Subcutaneous abdominal adipose tissue (tissue), 5 donors: ENCODE measurements around the gene PITX1.

ENCODE experiments used
- H3K27ac ChIP-seq: one replicate; pipeline ENCODE4 v1.7.0; 2013; ENCODE audit warnings: low read depth, mild to moderate bottlenecking, inconsistent platforms, low read length, moderate library complexity
- H3K27me3 ChIP-seq, 5 donors: one replicate each; pipeline ENCODE4 v1.7.0; 2013; ENCODE audit warnings: low read length in 5 of 5, inconsistent platforms in 1 of 5; ENCODE audit not compliant: control insufficient read depth in 5 of 5, insufficient read depth in 4 of 5
- H3K36me3 ChIP-seq, 5 donors: one replicate each; pipeline ENCODE4 v1.7.0; 2013; ENCODE audit warnings: low read length in 5 of 5; ENCODE audit not compliant: control insufficient read depth in 5 of 5, insufficient read depth in 5 of 5
- H3K4me1 ChIP-seq, 5 donors: one replicate each; pipeline ENCODE4 v1.7.0; 2013; ENCODE audit warnings: low read length in 5 of 5, mild to moderate bottlenecking in 3 of 5, moderate library complexity in 1 of 5; ENCODE audit not compliant: control insufficient read depth in 5 of 5, insufficient read depth in 5 of 5
- H3K4me3 ChIP-seq, 5 donors: one replicate each; pipeline ENCODE4 v1.7.0; 2013; ENCODE audit warnings: low read length in 5 of 5, low read depth in 1 of 5
- H3K9ac ChIP-seq, 5 donors: one replicate each; pipeline ENCODE4 v1.7.0; 2013; ENCODE audit warnings: low read length in 5 of 5, mild to moderate bottlenecking in 4 of 5, moderate library complexity in 3 of 5
- H3K9me3 ChIP-seq, 5 donors: one replicate each; pipeline ENCODE4 v1.7.0; 2013; ENCODE audit warnings: low read length in 5 of 5; ENCODE audit not compliant: control insufficient read depth in 5 of 5
- donor health status: healthy.
- donor health status: healthy.
- donor health status: healthy.
- donor health status: healthy.
- donor health status: healthy.

Gene PITX1

GRCh38 chr5:135072387-135073281 is 38.6 kb upstream of the PITX1 start:
- peaks cover 0 to 13% (median 3%) of the 10 kb centered on the region in 5 donors for H3K27me3 ChIP-seq
- no peaks in the 10 kb centered on the region for H3K4me1 ChIP-seq
- H3K36me3 ChIP-seq = no peaks in the 10 kb centered on the region
- no peak overlapping the region for H3K27ac ChIP-seq
- no peak overlapping the region for H3K9ac ChIP-seq
- no peak overlapping the region for H3K4me3 ChIP-seq
- H3K9me3 ChIP-seq = no peaks in the 10 kb centered on the region

GRCh38 chr5:135071311-135071710 is 37.3 kb upstream of the PITX1 start:
- no peaks in the 10 kb centered on the region for H3K9me3 ChIP-seq
- H3K36me3 ChIP-seq = no peaks in the 10 kb centered on the region
- H3K4me3 ChIP-seq = no peak overlapping the region
- no peaks in the 10 kb centered on the region for H3K4me1 ChIP-seq
- H3K27ac ChIP-seq = no peak overlapping the region
- peaks cover 0 to 19% (median 6%) of the 10 kb centered on the region in 5 donors for H3K27me3 ChIP-seq
- H3K9ac ChIP-seq = no peak overlapping the region

- H3K9me3 ChIP-seq = no peaks in the 10 kb centered on the region
- no peaks in the 10 kb centered on the region for H3K4me1 ChIP-seq
- no peaks in the 10 kb centered on the region for H3K36me3 ChIP-seq
- no peak overlapping the region for H3K27ac ChIP-seq
- no peak overlapping the region for H3K9ac ChIP-seq
- no peak overlapping the region for H3K4me3 ChIP-seq
- peaks cover 0 to 24% (median 3%) of the 10 kb centered on the region in 5 donors for H3K27me3 ChIP-seq
These were observed 36.0 kb upstream of the PITX1 start for GRCh38 chr5:135069895-135070657.

- H3K27ac ChIP-seq = no peak overlapping the region
- H3K9ac ChIP-seq = no peak overlapping the region
- H3K4me1 ChIP-seq = no peaks in the 10 kb centered on the region
- no peak overlapping the region for H3K4me3 ChIP-seq
- no peaks in the 10 kb centered on the region for H3K9me3 ChIP-seq
- H3K27me3 ChIP-seq = peaks cover 6 to 27% (median 11%) of the 10 kb centered on the region in 5 donors
- H3K36me3 ChIP-seq = no peaks in the 10 kb centered on the region
These were observed 35.2 kb upstream of the PITX1 start for GRCh38 chr5:135069016-135069770.

DNA sequence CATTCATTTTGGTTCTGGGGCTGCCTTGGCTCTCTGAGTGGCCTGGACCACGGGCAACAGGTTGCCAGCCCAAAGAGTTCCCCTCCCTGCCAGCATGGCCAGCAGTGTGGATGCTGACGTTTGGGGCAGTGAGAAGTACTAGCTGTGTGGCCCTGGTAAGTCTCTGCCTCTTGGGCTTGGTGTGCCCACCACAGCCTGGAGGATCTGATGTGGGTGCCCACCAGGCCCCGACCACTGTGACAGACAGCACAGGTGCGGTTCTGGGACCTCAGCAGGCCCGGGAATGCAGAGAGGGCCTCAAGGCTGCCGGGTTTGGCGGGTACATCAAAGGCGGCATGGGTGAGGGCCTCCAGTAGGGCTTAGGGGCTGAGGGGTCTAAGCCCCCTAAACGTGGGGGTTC is 33.6 kb upstream of the PITX1 start:
- Histone ChIP-seq H3K4me3 (no peak overlapping the region), H3K9ac (no peak overlapping the region), H3K9me3 (no peaks in the 10 kb centered on the region), H3K36me3 (no peaks in the 10 kb centered on the region), H3K27me3 (peaks cover 13 to 37% (median 24%) of the 10 kb centered on the region in 5 donors), H3K27ac (no peak overlapping the region), H3K4me1 (peaks cover 0 to 4% (median 0%) of the 10 kb centered on the region in 5 donors)

DNA sequence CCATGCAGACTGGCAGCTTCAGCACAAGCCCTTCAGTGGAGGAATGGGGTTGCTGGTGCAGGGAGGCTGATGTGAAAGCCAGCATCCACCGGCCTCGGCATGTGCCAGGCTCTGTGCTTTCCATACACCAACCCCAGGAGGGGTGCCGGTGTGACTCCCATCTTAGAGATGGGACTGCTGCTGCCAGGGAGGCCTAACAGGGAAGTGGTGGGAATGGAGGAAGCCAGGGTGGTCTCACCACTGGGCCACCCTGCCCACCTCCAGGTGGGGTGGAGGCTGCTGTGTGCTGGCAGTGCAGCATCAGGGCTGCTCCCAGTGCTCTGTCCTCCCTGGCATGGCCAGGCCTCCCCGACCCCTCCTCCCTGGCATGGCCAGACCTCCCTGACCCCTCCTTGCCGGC is 32.8 kb upstream of the PITX1 start:
- Histone ChIP-seq H3K9me3 (no peaks in the 10 kb centered on the region), H3K9ac (no peak overlapping the region), H3K36me3 (no peaks in the 10 kb centered on the region), H3K4me3 (no peak overlapping the region), H3K27ac (no peak overlapping the region), H3K4me1 (peaks cover 0 to 4% (median 0%) of the 10 kb centered on the region in 5 donors), H3K27me3 (peaks cover 13 to 36% (median 25%) of the 10 kb centered on the region in 5 donors)

DNA sequence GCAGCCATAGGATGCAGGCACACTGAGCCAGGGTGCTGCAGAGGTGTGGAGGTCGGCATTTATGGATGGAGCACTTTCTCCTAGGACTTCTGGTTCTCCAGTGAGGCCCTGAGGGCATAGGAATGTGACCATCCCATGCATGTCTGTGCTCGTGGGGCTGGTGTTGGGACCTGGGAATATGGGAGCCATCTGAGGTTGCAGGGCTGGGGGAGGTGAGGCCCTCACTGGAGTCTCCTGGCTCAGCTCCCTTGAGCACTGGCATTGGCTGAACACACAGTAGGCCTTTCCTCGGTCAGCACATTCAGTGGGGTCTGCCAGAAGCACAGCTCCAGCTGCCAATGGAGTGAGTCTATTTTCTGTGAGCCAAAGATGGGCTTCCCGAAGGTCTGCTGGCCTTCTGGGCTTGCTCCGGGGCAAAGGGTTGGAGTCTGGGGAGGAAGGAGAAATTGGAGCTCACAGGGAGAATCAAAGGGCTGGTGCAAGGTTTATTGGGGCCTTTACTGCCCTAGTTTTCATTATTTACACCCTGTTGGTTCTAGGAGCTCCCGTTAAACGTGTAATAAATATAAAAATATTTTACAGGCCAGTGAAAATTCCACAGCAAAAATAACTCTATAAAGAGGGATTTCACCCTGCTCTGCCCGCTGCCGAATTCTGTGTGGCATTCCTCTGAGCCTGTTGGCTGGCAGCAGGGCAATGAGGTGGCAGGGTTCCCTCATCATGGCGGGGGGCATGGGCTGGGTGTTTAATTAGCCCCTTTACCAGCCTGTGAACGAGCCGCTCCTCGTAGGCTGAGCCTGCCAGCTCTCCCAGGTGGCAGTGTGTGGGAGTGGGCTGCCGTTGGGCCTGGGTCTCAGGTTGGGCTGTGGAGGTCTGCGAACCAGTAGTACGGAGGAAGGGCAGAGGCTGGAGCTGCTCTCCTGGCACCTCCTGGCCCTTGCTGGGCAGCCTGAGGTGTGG is 31.6 kb upstream of the PITX1 start:
- no peak overlapping the region for H3K9ac ChIP-seq
- H3K36me3 ChIP-seq = no peaks in the 10 kb centered on the region
- H3K27me3 ChIP-seq = peaks cover 13 to 36% (median 25%) of the 10 kb centered on the region in 5 donors
- H3K4me3 ChIP-seq = no peak overlapping the region
- no peak overlapping the region for H3K27ac ChIP-seq
- no peaks in the 10 kb centered on the region for H3K9me3 ChIP-seq
- peaks cover 0 to 4% (median 0%) of the 10 kb centered on the region in 5 donors for H3K4me1 ChIP-seq

DNA sequence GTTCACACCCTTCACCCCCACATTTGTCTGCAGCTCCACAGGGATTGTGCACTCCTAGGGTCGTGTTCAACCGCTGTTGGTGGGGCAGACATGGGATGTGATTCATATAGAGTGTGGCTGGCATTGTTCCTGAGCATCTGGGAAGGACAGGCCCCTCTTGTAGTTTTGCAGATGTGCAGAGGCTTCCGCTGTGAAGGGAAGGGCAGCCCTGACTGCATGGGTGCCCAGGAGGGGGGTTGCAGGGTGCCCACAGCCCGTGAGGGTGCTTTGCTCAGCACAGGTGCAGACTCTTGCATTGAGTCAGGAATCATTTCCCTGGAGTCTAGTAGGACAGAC is 30.2 kb upstream of the PITX1 start:
- Histone ChIP-seq H3K9ac (no peak overlapping the region), H3K36me3 (no peaks in the 10 kb centered on the region), H3K27me3 (peaks cover 13 to 28% (median 21%) of the 10 kb centered on the region in 5 donors), H3K4me3 (no peak overlapping the region), H3K9me3 (no peaks in the 10 kb centered on the region), H3K27ac (no peak overlapping the region), H3K4me1 (peaks cover 0 to 4% (median 0%) of the 10 kb centered on the region in 5 donors)
